Ishikawa (cell line): ENCODE measurements around the gene ADAT1.

Source experiments
- CEBPB ChIP-seq: IDR thresholded peaks from 2 replicates; pipeline ENCODE4 v1.6.1; 2012
- CREB1 ChIP-seq: IDR thresholded peaks from 2 replicates; pipeline ENCODE4 v1.6.1; 2012; ENCODE audit warnings: low read depth
- EGR1 ChIP-seq: IDR thresholded peaks from 2 replicates; pipeline ENCODE4 v1.6.1; 2012
- EP300 ChIP-seq: IDR thresholded peaks from 2 replicates; pipeline ENCODE4 v1.6.1; 2012; ENCODE audit warnings: borderline replicate concordance
- FOXM1 ChIP-seq: IDR thresholded peaks from 2 replicates; pipeline ENCODE4 v1.6.1; 2012; ENCODE audit warnings: low read depth, borderline replicate concordance
- NFIC ChIP-seq: IDR thresholded peaks from 2 replicates; pipeline ENCODE4 v1.6.1; 2012
- RAD21 ChIP-seq: IDR thresholded peaks from 2 replicates; pipeline ENCODE4 v1.6.1; 2012; ENCODE audit warnings: low read depth
- TAF1 ChIP-seq: IDR thresholded peaks from 2 replicates; pipeline ENCODE4 v1.6.1; 2012; ENCODE audit warnings: low read depth, mild to moderate bottlenecking
- TCF12 ChIP-seq: IDR thresholded peaks from 2 replicates; pipeline ENCODE4 v1.6.1; 2012; ENCODE audit warnings: low read depth
- TEAD4 ChIP-seq: IDR thresholded peaks from 2 replicates; pipeline ENCODE4 v1.6.1; 2012
- YY1 ChIP-seq: IDR thresholded peaks from 2 replicates; pipeline ENCODE4 v1.6.1; 2012; ENCODE audit warnings: low read depth
- ZBTB7A ChIP-seq: IDR thresholded peaks from 2 replicates; pipeline ENCODE4 v1.6.1; 2012; ENCODE audit warnings: low read depth
- TF ChIP-seq, protein P1 (sequence below): IDR thresholded peaks from 2 replicates; pipeline ENCODE4 v1.6.1; 2012; ENCODE audit warnings: low read depth, mild to moderate bottlenecking
- TF ChIP-seq, protein P2 (sequence below): IDR thresholded peaks from 2 replicates; pipeline ENCODE4 v1.6.1; 2012
- TF ChIP-seq, protein P3 (sequence below): IDR thresholded peaks from 2 replicates; pipeline ENCODE4 v1.6.1; 2012

Gene ADAT1

DNA sequence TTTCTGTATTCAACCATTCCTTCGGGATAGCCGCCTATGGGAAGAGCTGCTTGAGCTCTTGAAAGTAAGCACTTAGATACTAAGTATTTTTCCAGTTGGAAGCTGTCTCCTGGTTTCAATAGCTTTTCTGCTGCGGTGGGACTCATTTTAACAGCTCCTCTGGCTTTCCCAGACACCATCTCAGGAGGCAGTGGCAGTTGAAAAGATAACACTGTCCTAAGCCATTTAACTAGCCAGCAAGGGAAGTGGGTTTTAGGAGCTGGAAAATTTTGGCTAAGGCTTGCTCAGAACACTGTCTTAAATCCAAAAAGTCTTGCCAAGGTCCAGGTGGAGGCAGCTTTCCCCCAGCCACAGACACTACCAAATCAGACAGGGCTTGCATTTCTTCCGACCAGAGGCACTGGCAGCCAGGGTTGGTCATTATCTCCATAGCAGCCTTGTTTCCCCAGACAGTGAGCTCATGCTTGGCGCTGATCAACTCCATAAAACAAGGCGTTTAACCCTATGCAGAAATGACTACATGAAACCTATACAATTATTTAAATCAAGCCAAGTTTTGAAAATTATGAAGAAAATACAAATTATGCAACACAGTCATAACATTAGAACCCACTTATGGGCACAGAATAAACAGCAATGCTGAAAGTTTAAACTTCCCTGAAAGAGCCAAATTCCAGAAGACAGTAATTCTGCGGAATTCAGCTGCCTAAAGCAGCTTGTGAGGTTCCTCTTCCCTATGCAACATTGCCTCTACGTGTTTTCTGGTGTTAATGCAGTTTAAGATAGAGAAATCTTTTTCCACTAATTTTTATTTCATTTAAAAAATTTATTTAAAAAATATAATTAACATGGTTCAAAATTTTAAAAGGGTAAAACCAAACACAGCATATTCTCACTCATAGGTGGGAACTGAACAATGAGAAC is 31.9 kb downstream of the ADAT1 start:
- TF ChIP-seq, protein P1, sequence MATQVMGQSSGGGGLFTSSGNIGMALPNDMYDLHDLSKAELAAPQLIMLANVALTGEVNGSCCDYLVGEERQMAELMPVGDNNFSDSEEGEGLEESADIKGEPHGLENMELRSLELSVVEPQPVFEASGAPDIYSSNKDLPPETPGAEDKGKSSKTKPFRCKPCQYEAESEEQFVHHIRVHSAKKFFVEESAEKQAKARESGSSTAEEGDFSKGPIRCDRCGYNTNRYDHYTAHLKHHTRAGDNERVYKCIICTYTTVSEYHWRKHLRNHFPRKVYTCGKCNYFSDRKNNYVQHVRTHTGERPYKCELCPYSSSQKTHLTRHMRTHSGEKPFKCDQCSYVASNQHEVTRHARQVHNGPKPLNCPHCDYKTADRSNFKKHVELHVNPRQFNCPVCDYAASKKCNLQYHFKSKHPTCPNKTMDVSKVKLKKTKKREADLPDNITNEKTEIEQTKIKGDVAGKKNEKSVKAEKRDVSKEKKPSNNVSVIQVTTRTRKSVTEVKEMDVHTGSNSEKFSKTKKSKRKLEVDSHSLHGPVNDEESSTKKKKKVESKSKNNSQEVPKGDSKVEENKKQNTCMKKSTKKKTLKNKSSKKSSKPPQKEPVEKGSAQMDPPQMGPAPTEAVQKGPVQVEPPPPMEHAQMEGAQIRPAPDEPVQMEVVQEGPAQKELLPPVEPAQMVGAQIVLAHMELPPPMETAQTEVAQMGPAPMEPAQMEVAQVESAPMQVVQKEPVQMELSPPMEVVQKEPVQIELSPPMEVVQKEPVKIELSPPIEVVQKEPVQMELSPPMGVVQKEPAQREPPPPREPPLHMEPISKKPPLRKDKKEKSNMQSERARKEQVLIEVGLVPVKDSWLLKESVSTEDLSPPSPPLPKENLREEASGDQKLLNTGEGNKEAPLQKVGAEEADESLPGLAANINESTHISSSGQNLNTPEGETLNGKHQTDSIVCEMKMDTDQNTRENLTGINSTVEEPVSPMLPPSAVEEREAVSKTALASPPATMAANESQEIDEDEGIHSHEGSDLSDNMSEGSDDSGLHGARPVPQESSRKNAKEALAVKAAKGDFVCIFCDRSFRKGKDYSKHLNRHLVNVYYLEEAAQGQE: no peak
- TF ChIP-seq FOXM1 (no peak), TCF12 (no peak), TAF1 (no peak), ZBTB7A (no peak), EP300 (no peak), TEAD4 (no peak), NFIC (no peak), RAD21 (no peak), CEBPB (no peak), EGR1 (no peak), CREB1 (no peak), YY1 (no peak)
- TF ChIP-seq, protein P2, sequence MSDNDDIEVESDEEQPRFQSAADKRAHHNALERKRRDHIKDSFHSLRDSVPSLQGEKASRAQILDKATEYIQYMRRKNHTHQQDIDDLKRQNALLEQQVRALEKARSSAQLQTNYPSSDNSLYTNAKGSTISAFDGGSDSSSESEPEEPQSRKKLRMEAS: no peak
- TF ChIP-seq, protein P3, sequence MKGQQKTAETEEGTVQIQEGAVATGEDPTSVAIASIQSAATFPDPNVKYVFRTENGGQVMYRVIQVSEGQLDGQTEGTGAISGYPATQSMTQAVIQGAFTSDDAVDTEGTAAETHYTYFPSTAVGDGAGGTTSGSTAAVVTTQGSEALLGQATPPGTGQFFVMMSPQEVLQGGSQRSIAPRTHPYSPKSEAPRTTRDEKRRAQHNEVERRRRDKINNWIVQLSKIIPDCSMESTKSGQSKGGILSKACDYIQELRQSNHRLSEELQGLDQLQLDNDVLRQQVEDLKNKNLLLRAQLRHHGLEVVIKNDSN: no peak

DNA sequence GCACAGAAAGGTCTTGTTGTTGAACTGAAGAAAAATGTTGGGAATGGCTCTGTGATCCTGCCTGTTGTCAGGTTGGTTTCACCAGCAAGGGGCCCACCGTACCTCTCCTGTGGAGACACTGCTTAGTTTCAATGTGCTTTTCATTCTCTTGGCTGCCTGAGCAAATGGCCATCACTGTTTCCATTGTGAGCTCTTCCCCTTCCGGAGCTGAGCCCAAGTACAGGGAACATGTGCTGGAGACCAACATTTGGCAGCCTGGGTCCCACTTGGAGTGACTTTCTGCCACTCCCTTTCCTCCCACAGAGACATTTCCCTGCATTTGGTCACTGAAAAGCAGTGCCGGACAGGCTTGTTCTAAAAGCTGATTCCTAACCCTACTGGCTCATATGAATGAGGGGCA is 33.8 kb downstream of the ADAT1 start:
- no peak for TF ChIP-seq ZBTB7A
- TF ChIP-seq, protein P2: no peak
- TF ChIP-seq, protein P1: no peak
- TF ChIP-seq TAF1: no peak
- no peak for TF ChIP-seq RAD21
- TF ChIP-seq TEAD4: no peak
- no peak for TF ChIP-seq TCF12
- TF ChIP-seq CEBPB: no peak
- no peak for TF ChIP-seq NFIC
- TF ChIP-seq EP300: no peak
- TF ChIP-seq, protein P3: no peak

DNA sequence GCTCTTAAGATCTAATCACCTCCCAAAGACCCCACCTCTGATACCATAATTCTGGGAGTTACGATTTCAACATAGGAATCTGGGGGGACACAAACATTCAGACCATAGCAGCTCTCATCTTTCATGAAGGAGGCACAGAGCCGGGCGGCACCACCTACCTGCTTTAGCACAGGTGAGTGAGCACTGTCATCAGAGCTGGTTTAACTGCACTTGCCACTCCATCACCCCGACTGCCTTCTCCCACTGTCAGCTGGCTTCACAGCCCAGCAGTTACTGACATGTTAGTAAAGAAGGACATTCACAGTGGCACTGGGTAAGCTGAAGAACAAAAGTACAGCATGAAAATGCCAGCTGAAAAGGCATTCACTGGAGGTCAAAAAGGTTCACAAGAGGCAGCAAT is 34.4 kb downstream of the ADAT1 start:
- TF ChIP-seq TCF12 (no peak), CREB1 (no peak), FOXM1 (no peak), EP300 (no peak), TAF1 (no peak), ZBTB7A (no peak), NFIC (no peak), RAD21 (no peak), TEAD4 (no peak), EGR1 (no peak), YY1 (no peak), CEBPB (no peak)
- TF ChIP-seq, protein P3: no peak
- TF ChIP-seq, protein P1: no peak
- TF ChIP-seq, protein P2: no peak
